ENCODE measurements around the gene RPAP2.
"Not testable (repeated sequence)": the region's sequence is repeated elsewhere in the genome, so short reads cannot be mapped to it uniquely, and the experiment has no call there.

RPAP2 gene

DNA sequence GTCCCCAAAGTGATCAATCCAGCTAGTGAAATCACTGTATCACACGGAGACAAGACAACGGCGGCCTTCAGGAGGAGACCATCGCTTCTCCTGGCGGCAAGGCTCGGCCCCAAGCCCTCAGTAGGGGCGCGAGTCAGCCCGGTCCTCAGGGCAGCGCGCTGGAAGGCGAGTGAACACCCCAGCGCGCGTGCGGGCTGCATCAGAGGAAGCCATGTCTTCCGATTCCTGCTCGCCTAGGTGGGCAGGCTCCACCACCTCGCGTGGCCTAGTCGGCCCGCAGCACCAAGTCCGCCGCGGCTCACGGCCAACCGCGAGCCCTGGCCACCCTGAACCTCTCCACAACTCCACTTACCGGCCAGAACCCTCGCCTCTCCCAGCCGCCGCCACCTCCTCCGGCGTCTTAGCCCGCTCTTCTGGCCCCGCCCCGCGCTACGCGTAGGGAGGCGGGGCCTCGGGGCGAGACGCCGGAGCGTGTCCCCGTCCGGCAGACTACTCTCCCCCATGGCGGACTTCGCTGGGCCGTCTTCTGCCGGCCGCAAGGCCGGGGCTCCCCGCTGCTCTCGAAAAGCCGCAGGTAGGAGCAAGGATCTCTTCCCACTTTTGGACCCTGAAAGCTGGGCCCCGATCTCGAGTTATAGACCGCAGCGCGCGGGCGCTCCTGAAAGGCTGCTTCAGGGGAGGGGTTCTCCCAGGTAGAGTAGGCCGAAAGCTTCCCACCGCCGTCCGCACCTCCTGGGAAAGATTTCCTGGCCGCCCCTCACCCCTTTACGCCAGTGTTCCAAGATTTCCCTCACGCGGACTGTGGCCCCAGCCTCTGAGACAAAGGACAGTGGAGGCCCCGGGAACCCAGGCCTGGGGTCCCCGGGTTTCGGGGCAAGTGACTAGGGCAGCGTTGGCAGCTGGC is at the start of gene RPAP2, which contains the start of gene GLMN:
Gene RPAP2 (plus strand): TSS at position 487 of the 904 bp plus-strand sequence. CDS start 15 bp downstream, at position 502.
Gene GLMN (minus strand): TSS at position 415 of the 904 bp plus-strand sequence. CDS start 988 bp downstream, outside the sequence.
- DNase-seq (ENCODE audit: low read depth, low spot score): peak; percentile 37

DNA sequence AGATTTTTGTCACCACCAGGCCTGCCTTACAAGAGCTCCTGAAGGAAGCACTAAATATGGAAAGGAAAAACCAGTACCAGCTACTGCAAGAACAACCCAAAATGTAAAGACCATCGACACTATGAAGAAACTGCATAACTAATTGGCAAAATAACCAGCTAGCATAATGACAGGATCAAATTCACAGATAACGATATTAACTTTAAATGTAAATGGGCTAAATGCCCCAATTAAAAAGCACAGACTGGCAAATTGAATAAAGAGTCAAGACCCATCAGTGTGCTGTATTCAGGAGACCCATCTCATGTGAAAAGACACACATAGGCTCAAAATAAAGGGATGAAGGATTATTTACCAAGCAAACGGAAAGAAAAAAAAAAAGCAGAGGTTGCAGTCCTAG is 44.1 kb upstream of the RPAP2 start:
- DNase-seq (ENCODE audit: low read depth, low spot score): not testable (repeated sequence)

DNA sequence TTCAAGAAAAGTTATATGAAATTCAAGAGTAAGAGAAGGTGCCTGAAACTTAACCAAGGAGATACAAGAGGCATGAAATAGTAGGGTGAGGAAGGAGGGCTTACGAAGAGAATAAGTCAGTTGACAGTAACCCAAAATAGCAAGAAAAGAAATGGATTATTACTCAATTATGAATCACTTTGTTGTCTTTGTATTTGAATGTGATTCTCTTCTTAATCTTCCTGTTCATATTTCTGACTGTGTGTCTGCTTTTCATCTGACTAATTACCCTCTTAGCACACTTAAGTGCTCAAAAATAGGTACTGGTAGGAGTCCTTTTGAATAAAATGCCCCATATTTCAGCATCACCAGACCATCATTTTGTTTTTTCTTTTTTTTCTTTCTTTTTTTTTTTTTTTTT is 39.5 kb upstream of the RPAP2 start:
- no peak for DNase-seq (ENCODE audit: low read depth, low spot score)

DNA sequence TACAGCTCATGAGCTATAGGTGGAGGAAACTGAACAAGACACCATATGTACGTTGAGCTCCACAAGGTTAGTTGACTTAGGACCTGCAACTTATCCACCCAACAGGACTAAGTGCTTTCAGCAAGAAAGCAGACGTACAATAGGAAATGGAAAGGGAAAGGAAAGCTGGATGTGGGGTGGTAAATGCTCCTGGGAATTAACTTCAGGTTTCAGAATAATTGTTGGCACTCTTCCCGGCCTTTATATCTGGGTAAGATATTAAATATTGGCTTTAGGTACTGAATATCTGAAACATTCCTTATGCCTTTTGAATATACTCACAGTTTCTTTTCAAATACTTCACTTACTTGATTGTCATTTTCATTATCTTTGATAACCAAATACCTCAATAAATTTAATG is 36.3 kb upstream of the RPAP2 start:
- DNase-seq (ENCODE audit: low read depth, low spot score): no peak

DNA sequence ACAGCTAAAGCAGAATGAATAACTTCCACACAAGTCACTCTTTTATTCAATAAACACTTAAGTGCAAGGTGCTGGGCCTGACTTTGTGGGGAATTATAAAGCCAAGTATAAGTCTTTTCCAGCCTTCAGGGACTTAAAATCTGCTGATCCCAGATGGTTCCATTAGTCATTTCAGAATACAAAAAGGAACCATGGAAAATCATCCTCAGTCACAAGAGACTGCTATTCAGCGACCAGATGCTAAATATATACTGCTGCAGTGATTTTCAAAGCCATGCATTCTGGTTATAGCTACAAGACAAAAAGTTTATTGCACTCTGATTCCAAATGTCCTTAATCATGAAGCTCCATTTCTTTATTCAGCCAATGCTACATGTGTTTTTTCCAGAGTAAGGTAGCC is 25.8 kb upstream of the RPAP2 start:
- DNase-seq (ENCODE audit: low read depth, low spot score): no peak

DNA sequence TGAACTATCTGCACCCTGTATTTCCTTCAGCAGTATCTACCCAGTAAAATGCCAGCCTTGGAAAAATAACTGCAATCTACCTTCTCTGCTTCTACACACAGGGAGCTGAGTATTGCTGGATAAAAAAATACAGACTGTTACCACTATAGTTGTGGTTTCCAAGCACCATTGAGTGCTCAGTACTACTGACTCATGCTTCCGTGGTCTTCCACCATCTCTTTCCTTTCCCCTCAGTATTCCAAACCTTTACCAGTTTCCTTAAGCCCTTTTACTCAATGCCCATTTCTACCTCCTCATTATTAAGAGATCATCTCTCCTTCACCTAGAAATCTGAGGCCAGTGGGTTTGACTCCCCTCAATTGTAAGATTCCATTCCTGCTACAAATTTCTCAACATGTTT is 23.9 kb upstream of the RPAP2 start:
- DNase-seq (ENCODE audit: low read depth, low spot score): no peak

DNA sequence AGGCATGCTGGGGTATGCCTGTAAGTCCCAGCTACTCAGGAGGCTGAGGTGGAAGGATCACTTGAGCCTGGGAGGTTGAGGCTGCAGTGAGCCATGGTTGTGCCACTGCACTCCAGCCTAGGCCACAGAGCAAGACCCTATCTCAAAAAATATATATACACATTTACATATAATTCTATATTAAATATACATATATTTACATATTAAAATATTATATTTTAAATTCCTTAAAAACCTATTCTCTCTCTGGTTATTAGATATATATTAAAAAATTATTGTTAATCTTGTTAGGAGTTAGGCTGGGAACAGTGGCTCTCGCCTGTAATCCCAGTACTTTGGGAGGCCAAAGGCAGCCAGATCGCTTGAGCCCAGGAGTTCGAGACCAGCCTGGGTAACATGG is 22.8 kb upstream of the RPAP2 start:
- no peak for DNase-seq (ENCODE audit: low read depth, low spot score)

DNA sequence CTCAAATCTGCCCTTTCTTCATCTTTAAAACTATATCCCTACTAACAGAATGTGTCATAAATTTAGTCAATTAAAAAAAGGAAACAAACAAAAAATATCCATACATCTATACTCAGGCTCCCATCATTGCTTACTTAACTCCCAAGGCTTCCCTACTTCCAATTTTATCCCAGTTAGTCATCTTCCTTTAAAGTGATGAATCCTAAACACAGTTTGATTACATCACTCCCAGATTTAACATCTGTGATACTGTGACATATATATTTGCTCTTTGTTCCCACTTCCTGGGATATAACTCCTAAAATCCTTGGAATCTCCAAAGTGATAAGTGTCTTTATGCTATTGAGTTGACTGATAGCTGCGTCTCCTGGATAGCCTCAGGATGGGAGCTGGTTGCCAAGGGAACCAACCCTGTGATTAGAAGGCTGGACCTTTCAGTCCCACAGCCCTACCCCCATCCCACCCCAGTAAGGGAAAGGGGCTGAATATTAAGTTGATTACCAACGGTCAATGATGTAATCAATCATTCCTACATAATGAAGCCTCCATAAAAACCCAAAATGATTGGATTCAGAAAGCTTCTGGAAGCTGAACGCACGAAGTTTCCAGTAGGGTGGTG is 21.6 kb upstream of the RPAP2 start:
- DNase-seq (ENCODE audit: low read depth, low spot score): no peak

DNA sequence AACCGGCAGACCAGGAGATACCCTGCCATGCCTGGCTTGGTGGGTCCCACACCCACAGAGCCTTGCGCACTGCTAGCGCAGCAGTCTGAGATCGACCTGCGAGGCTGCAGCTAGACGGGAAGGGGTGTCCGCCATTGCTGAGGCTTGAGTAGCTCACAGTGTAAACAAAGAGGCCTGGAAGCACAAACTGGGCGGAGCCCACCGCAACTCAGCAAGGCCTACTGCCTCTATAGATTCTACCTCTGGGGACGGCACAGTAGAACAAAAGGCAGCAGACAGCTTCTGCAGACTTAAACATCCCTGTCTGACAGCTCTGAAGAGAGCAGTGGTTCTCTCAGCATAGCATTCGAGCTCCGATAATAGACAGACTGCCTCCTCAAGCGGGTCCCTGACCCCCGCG is 19.1 kb upstream of the RPAP2 start:
- not testable (repeated sequence) for DNase-seq (ENCODE audit: low read depth, low spot score)

DNA sequence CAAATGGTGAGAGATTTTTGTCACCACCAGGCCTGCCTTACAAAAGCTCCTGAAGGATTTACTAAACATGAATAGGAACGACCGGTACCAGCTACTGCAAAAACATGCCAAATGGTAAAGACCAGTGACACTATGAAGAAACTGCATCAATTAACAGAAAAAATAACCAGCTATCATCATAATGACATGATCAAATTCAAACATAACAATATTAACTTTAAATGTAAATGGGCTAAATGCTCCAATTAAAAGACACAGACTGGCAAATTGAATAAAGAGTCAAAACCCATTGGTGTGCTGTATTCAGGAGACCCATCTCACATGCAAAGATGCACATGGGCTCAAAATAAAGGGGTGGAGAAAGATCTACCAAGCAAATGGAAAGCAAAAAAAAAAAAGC is 17.4 kb upstream of the RPAP2 start:
- not testable (repeated sequence) for DNase-seq (ENCODE audit: low read depth, low spot score)

DNA sequence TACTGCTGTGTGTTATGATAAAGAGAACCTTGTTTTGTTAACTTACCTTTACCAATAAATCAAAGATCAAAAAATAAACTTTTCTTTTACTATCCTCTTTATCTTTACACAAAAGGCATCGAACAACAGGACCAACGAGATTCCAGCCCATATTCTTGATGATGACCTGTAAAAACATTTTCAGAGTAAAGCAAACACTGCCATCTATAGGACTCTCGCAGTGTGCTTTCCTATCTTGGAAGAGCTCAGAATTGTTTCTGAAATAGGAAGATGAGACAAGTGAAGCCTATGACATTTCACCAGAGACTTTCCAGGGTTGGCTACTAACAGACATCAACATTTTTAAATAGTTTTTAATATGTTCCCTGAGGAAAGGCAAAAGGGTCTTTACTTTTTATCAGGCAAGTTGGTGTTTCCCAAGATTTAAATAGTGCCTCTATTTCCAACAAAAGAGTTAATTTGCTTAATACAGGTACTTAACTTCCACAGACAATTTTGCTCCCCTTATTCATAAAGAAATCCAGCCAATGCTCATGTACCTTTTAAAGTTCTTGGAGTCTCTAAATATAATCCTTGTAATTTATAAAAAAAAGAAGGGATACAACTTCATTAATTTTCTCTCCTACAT is 7.4 kb upstream of the RPAP2 start:
- DNase-seq (ENCODE audit: low read depth, low spot score): no peak

DNA sequence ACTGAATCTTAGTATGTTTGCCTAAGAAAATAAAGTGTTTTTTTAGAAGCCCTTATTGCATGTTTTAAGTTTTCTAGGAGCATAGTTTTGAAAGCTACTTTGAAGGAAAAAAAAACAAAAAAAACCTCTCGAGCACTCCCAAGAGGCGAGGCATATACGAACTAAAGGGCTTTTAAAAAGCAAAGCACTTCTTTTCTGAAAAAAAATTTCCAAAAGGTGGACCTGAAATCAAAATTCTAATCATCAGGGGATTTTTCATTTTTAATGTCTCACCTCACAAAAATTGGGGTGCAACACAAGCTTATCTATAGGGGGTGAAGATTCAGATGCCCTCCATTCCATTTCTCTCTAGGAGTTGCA is 666 bp upstream of the RPAP2 start:
- DNase-seq (ENCODE audit: low read depth, low spot score): no peak

DNA sequence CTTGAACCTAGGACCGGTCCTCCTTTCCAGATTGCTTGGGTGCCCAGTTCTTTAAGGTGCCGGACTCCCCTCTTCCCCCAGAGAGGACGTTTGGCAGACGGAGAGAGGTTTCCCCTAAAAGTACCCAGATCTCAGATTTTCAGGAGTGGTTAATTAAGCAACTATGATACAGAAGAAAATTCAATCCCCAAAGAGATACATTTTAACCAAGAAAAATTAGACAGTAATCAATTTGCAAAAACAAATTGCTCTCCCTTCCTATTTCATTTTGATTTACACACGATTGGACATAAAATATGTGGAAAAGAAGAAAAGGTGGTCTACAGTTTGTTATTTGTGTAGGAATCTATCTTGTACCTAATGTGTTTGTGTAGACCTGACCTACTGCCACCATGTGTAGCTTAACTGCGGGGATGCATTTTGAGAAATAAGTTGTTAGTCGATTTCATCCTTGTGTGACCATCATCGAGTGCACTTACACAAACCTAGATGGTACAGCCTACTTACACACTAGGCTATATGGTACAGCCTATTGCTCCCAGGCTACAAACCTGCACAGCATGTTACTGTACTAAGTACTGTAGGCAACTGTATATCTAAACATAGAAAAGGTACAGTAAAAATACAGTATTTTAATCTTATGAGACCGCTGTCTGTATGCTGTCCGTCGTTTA is 755 bp downstream of the RPAP2 start:
- DNase-seq (ENCODE audit: low read depth, low spot score): no peak

DNA sequence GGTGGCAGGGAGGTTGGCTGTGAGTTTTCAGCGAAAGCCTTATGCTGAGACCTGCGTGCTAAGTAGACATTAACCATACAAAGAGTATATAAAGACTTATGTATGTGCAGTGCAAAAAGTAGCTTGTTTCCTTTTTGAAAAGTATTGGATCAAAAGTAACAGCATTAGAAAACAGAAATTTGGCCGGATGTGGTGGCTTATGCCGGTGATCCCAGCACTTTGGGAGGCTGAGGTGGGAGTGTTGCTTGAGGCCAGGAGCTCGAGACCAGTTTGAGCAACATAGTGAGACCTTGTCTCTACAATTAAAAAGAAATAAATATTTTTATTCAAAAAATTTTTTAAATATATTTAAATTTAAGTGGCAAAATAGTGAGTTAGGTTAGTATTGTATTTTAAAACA is 2.2 kb downstream of the RPAP2 start:
- DNase-seq (ENCODE audit: low read depth, low spot score): no peak

DNA sequence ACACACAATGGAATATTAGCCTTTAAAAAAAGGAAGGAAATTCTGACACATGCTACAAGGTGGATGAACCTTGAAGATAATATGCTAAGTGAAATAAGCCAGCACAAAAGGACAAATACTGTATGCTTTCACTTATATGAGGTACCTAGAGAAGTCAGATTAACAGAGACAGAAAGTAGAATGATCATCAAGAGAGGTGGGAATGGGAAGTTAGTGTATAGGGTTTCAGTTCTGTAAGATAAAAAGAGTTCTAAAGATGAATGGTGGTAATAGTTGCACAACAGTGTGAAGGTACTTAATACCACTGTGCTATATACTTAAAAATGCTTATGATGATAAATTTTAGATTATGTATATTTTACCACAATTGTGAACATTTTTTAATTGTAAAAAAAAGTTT is 7.2 kb downstream of the RPAP2 start:
- DNase-seq (ENCODE audit: low read depth, low spot score): no peak

DNA sequence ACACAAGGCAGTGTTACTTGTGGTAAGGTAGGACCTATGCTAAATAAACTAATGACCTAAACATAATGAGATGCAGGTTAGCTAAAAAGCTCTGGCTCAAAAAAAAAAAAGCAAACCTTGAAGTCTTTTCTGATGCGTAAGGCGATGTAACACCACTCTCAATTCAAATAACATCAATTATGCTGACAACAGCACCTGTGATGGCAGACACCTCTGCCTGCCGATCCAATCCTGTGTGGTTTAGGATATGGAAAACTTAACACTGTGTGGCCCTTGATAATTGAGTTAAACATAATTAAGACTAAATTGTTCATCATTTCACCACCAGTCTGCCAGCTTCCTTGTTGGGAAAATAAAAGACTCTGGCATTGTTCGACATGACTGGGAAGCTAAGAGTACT is 9.1 kb downstream of the RPAP2 start:
- DNase-seq (ENCODE audit: low read depth, low spot score): no peak

DNA sequence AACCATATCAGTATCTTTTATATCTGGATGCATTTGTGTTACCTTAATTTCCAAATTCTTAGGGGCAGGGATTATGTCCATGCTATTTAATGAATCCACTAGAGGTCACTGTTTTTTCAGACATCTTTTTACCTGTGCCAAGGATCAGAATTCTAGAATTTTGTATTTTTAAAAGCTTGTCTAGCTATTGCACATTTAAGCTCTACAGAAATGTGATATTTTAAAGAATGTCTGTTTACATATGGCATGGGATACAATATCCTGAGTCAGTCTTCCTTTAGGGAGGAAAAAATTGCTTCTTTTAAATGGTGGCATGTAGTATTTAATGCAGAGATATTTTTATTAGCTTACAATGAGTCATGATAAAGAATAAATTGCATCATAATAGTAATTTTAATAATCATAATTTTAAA is 11.3 kb downstream of the RPAP2 start:
- DNase-seq (ENCODE audit: low read depth, low spot score): no peak

DNA sequence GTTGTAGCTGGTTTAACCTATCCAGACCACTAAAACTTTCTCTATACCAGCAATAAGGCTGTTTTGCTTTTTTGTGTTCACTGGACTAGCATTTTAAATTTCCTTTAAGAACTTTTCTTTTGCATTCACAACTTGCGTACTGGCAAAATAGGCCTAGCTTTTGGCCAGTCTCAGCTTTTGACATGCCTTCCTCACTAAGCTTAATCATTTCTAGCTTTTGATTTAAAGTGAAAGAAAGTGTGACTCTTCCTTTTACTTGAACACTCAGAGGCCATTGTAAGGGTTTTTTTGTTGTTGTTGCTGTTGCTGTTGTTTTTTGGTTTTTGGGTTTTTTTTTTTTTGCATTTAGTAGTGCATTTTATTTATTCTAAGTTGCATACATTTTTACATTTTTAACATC is 15.2 kb downstream of the RPAP2 start:
- DNase-seq (ENCODE audit: low read depth, low spot score): no peak

DNA sequence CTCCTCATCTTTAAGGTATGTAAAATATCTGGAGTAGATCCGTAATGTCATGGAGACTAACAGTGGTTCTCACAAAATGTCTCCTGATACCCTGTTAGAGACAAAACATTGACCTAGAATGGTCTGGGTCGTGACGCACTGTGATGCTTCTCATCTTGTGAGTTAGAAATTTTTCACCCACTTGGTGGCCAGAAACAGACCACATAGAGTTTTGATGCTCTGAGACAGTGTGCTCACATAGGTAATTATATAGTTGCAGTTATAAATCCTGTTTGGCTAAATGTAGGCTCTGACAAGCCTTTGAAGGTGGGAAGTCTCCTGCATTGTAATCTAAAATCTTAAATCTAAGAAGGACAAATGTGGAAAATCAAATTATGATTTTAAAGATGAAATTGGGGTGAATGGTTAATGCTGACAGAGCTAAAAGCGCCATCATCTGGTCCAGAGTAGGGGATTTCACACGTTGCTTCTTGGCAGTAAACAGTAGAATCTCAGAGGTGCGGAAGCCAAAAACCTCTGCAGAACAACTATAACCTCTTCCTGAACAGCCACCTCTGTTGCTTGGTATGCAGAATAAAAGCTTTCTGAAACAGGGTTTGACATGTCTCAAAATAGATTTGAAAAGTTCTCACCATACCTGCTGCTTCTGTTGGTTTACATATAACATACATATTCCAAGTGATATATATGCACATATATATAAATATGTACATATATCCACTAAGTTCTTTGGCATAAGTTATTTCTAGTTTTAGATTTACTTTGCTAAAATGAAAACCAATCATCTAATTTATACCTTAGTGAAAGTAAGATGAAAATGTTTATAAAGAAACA is 17.1 kb downstream of the RPAP2 start:
- no peak for DNase-seq (ENCODE audit: low read depth, low spot score)

DNA sequence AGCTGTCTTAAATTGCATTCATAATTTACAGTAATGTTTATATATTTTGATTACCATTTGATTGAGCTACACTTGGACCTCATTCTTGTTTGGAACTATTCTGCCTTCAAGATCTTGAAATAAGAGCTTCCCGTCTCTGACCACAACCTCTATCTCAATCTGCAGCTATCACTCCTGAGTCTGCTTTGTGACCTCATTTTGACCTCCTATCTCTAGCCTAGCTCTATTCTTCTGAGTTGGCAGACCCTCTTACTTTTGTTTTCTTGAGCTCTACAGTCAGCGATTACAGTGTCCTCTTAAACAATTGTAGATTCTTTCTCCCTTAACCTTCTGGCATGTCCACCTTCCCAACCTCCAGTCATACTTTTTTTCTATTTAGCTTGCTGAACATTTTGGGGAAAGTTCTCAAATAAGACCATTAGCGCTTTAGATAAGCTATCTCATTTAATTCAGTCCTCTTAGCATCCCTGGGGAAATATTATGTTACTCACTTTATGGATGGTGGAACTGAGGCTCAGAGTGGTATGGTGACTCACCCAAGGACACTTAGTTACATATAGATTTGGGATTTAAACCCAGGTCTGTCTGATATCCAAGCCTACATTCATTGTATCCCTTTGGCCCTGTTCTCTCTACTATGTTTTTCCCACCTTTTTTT is 19.1 kb downstream of the RPAP2 start:
- no peak for DNase-seq (ENCODE audit: low read depth, low spot score)
